LNCaP clone FGC (cell line): Measurements from ENCODE around the gene ANO6.

Source experiments
- DNase-seq: peaks from one replicate; pipeline ENCODE4 v3.0.0-alpha.2; 2011; ENCODE audit warnings: low read depth
- H3K4me3 ChIP-seq: 2 replicates; pipeline ENCODE4 v1.5.1; 2011; ENCODE audit warnings: mild to moderate bottlenecking, low read depth, low read length, control low read depth
- TF ChIP-seq, protein P1 (sequence below): IDR thresholded peaks from 2 replicates; pipeline ENCODE4 v1.5.1; 2012; ENCODE audit warnings: mild to moderate bottlenecking; ENCODE audit not compliant: control insufficient read depth, insufficient read depth; ENCODE audit errors: extremely low read depth

Gene ANO6

DNA sequence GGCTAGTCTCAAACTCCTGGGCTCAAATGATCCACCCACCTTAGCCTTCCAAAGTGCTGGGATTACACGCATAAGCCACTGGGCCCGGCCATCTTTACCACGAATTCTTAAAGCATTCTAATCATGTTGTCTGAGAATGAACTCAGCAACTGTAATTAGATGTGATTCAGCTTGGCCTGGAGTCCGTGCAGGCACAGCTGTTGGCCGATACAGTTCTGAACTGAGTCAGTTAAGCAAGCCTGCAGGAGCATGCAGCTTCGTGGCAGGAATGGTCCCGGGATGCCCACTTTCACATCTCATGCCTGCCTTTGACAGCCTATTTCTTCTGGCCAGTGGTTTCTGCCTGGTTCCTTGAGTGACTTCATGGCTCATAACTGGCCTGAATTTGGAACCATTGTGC lies 194.1 kb downstream of the ANO6 start:
- TF ChIP-seq, protein P1, sequence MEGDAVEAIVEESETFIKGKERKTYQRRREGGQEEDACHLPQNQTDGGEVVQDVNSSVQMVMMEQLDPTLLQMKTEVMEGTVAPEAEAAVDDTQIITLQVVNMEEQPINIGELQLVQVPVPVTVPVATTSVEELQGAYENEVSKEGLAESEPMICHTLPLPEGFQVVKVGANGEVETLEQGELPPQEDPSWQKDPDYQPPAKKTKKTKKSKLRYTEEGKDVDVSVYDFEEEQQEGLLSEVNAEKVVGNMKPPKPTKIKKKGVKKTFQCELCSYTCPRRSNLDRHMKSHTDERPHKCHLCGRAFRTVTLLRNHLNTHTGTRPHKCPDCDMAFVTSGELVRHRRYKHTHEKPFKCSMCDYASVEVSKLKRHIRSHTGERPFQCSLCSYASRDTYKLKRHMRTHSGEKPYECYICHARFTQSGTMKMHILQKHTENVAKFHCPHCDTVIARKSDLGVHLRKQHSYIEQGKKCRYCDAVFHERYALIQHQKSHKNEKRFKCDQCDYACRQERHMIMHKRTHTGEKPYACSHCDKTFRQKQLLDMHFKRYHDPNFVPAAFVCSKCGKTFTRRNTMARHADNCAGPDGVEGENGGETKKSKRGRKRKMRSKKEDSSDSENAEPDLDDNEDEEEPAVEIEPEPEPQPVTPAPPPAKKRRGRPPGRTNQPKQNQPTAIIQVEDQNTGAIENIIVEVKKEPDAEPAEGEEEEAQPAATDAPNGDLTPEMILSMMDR = no peak
- no peak overlapping the region for H3K4me3 ChIP-seq
- DNase-seq = no peak

DNA sequence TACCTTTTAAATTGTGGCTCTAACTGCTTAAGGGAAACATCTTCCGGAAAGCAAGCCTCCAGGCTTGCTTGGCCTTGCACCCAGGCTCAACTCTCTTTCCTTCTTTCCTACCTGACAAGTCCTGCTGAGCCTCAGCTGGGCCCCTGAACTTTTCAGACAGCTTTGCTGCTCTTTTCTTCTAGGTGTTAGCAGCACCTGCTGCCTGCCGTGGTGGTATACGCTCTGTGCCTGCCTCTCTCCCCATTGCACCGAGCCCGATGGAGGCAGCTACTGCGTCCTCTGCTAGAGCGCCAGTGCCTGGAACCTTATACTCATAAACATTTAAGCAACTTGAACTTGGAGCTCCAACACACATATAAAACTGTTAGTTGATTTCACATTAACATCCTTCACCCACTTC lies 195.7 kb downstream of the ANO6 start:
- no peak for DNase-seq
- no peak overlapping the region for H3K4me3 ChIP-seq
- TF ChIP-seq, protein P1 = no peak

DNA sequence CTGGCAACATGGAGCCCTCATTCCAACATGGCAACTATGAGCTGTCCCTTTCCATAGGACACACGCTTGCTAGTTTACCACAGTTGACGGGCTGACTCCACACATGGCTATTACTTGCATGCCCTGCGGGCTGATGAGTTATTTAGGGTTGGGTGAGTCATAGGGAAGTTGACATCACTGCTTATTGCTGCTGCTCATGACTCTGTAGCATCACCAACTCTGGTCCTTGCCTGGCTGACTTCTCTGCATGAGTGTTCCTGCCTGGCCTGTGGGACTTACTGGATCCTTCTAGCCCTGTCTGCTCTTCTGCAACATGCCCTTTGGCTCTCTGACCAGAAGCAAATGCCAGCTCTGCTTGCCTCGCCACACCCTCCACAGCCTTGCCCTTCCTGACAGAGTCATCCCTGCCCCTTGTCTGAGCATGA lies 199.5 kb downstream of the ANO6 start:
- no peak overlapping the region for H3K4me3 ChIP-seq
- no peak for DNase-seq
- TF ChIP-seq, protein P1 = no peak

GRCh38 chr12:45416126-45416525 lies 200.2 kb downstream of the ANO6 start:
- no peak for DNase-seq
- no peak overlapping the region for H3K4me3 ChIP-seq
- TF ChIP-seq, protein P1 = no peak

DNA sequence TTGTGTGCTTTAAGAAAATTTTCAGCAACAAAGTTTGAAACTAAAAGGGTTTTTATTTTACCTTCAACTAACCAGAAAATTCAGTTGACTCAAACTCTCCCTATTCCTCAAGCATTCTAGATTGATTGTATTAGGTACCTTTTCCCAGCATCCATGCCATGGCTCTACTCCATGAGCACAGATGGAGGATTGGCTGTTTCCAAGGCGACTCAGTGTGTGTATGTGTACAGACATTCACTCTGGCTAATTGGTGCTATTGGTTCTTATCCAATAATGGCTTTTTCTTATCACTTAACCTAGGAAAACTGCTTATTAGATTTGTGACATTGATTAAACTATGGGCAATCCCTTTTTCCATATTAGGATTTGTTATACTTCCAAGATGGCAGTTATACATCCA lies 202.6 kb downstream of the ANO6 start:
- TF ChIP-seq, protein P1 = no peak
- no peak for DNase-seq
- no peak overlapping the region for H3K4me3 ChIP-seq

DNA sequence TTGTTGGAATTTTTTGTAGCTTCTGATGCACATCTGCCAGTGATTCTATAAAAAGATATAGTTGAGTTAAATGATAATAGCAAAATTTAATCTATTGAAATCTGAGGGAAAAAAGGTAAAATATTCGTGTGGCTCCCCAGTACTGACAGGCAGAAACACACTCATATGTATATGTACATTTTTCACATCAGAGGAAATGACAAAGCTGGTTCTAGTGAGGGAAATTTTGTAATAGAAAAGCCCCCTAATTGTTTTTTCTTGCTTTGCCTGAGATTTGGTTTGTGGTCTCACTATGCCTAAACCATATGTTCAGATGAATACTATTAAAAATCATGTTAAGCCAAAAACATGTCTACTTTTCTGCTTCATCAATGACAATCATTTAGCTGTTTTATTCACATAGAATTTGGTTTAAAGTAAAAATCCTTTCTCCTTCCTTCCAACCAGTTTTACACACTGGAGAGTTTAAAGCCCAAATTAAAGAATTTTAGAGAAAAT lies 203.5 kb downstream of the ANO6 start:
- DNase-seq = no peak
- H3K4me3 ChIP-seq = no peak overlapping the region
- TF ChIP-seq, protein P1 = no peak

GRCh38 chr12:45421736-45422135 lies 205.8 kb downstream of the ANO6 start:
- TF ChIP-seq, protein P1 = no peak
- no peak for DNase-seq
- no peak overlapping the region for H3K4me3 ChIP-seq
